ENCODE results near the gene DTD2.
A peak's percentile ranks its signal among the peaks of the same experiment; 100 is the strongest.
"Not testable (repeated sequence)": the region's sequence is repeated elsewhere in the genome, so short reads cannot be mapped to it uniquely, and the experiment has no call there.

The DTD2 gene

GRCh38 chr14:31441273-31442111 lies 15.8 kb downstream of the DTD2 start:
- no peak for DNase-seq

GRCh38 chr14:31440280-31440679 lies 17.0 kb downstream of the DTD2 start:
- DNase-seq = no peak

GRCh38 chr14:31439561-31439960 lies 17.7 kb downstream of the DTD2 start:
- no peak for DNase-seq

- DNase-seq = not testable (repeated sequence)
Measured at GRCh38 chr14:31437045-31437691, 20.1 kb downstream of the DTD2 start.

- no peak for DNase-seq
Measured at GRCh38 chr14:31435276-31435675, 22.0 kb downstream of the DTD2 start.

GRCh38 chr14:31430634-31431264 lies 26.6 kb downstream of the DTD2 start:
- no peak for DNase-seq

GRCh38 chr14:31429791-31430190 lies 27.5 kb downstream of the DTD2 start:
- no peak for DNase-seq

GRCh38 chr14:31428011-31428410 lies 29.3 kb downstream of the DTD2 start:
- DNase-seq = no peak

- no peak for DNase-seq
Measured at GRCh38 chr14:31426663-31427062, 30.6 kb downstream of the DTD2 start.

- no peak for DNase-seq
Measured at GRCh38 chr14:31425905-31426304, 31.4 kb downstream of the DTD2 start.

- DNase-seq = no peak
Measured at GRCh38 chr14:31421200-31421599, 36.1 kb downstream of the DTD2 start.

- peak; percentile 66 for DNase-seq
Measured at GRCh38 chr14:31420319-31421111, 36.8 kb downstream of the DTD2 start, which contains the start of gene HEATR5A. HEATR5A (minus strand) TSS chr14:31420550; CDS start chr14:31402975, 17,575 bp downstream.

GRCh38 chr14:31419967-31420318 lies 37.4 kb downstream of the DTD2 start:
- peak; percentile 25 for DNase-seq

GRCh38 chr14:31419179-31419966 lies 37.9 kb downstream of the DTD2 start:
- no peak for DNase-seq

GRCh38 chr14:31418440-31418839 lies 38.9 kb downstream of the DTD2 start:
- DNase-seq = no peak

GRCh38 chr14:31414190-31414833 lies 43.0 kb downstream of the DTD2 start:
- no peak for DNase-seq

GRCh38 chr14:31411218-31411727 lies 46.0 kb downstream of the DTD2 start:
- no peak for DNase-seq

- no peak for DNase-seq
Measured at GRCh38 chr14:31410048-31410650, 47.2 kb downstream of the DTD2 start.

GRCh38 chr14:31408421-31408820 lies 48.9 kb downstream of the DTD2 start:
- DNase-seq = no peak

GRCh38 chr14:31405599-31406232 lies 51.6 kb downstream of the DTD2 start:
- no peak for DNase-seq
